ENCODE data around the gene TSPAN12. TPM values are rescaled to one million over a fixed set of nuclear protein-coding genes. Genes with fewer than 3 reads are reported as not detected.
A peak's percentile ranks its signal among the peaks of the same experiment; 100 is the strongest.

TSPAN12 gene
- polyA plus RNA-seq, 1 donor from 2014 or later = 2.2 TPM

DNA sequence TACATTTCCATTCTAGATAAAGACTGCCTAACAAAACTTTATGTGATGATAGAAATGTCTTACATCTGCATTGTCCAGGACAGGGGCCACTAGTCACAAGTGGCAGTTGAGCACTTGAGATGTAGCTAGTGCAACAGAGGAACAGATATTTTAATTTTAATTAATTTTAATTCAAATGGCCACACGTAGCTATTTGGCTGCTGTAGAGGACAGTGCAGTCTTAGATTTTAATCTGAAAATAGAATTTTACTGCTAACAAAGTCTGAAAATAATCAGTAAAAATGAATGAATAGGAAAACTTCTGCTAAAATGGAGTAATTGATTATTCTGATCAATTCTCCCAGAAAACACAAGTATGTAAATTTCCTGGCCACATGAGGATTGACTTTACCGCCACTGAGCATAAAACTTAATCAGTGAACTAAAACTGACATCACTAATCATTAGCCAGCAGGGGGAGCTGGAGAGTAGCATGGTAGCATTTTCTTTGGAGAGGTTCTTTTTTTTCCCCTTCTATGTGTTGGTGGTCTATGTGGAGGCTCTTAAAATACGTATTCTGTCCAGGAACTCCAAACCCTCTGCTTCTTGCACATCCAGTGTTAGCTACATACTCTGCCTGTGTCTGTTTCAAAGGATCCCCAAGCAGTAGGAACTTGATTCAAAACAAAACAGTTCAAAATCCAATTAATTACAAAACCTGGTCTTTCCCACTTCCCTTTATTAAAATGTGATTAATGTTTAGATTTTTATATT lies 52.1 kb downstream of the TSPAN12 start:
- no peak overlapping the region for H3K4me3 ChIP-seq (ENCODE audit: low read length)
- H3K4me2 ChIP-seq (ENCODE audit: low read length) = no peak overlapping the region
- no peaks in the 10 kb centered on the region for H4K20me1 ChIP-seq (ENCODE audit: insufficient read depth)
- no peak overlapping the region for H3K9ac ChIP-seq (ENCODE audit: low read length)
- no peaks in the 10 kb centered on the region for H3K36me3 ChIP-seq (ENCODE audit: insufficient read depth, low read length)
- no peaks in the 10 kb centered on the region for H3K79me2 ChIP-seq (replicated peaks; ENCODE audit: insufficient read depth, low read length)
- H3K27me3 ChIP-seq (ENCODE audit: insufficient read depth, low read depth, low read length) = no peaks in the 10 kb centered on the region
- no peaks in the 10 kb centered on the region for H3K9me2 ChIP-seq (ENCODE audit: insufficient read depth, low read length)
- no peak for TF ChIP-seq EP300 (conservative IDR thresholded peaks at IDR 0.05; ENCODE audit: poor library complexity, severe bottlenecking)
- TF ChIP-seq TAF1 (IDR thresholded peaks at IDR 0.05; ENCODE audit: low read depth) = no peak
- TF ChIP-seq, protein P1, sequence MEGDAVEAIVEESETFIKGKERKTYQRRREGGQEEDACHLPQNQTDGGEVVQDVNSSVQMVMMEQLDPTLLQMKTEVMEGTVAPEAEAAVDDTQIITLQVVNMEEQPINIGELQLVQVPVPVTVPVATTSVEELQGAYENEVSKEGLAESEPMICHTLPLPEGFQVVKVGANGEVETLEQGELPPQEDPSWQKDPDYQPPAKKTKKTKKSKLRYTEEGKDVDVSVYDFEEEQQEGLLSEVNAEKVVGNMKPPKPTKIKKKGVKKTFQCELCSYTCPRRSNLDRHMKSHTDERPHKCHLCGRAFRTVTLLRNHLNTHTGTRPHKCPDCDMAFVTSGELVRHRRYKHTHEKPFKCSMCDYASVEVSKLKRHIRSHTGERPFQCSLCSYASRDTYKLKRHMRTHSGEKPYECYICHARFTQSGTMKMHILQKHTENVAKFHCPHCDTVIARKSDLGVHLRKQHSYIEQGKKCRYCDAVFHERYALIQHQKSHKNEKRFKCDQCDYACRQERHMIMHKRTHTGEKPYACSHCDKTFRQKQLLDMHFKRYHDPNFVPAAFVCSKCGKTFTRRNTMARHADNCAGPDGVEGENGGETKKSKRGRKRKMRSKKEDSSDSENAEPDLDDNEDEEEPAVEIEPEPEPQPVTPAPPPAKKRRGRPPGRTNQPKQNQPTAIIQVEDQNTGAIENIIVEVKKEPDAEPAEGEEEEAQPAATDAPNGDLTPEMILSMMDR (IDR thresholded peaks at IDR 0.05; ENCODE audit: poor library complexity, severe bottlenecking) = peak; percentile 65
- no peak for TF ChIP-seq POLR2AphosphoS5 (IDR thresholded peaks at IDR 0.05)
- no peak for TF ChIP-seq MXI1 (conservative IDR thresholded peaks at IDR 0.05; ENCODE audit: poor library complexity, severe bottlenecking)
- TF ChIP-seq, protein P2, sequence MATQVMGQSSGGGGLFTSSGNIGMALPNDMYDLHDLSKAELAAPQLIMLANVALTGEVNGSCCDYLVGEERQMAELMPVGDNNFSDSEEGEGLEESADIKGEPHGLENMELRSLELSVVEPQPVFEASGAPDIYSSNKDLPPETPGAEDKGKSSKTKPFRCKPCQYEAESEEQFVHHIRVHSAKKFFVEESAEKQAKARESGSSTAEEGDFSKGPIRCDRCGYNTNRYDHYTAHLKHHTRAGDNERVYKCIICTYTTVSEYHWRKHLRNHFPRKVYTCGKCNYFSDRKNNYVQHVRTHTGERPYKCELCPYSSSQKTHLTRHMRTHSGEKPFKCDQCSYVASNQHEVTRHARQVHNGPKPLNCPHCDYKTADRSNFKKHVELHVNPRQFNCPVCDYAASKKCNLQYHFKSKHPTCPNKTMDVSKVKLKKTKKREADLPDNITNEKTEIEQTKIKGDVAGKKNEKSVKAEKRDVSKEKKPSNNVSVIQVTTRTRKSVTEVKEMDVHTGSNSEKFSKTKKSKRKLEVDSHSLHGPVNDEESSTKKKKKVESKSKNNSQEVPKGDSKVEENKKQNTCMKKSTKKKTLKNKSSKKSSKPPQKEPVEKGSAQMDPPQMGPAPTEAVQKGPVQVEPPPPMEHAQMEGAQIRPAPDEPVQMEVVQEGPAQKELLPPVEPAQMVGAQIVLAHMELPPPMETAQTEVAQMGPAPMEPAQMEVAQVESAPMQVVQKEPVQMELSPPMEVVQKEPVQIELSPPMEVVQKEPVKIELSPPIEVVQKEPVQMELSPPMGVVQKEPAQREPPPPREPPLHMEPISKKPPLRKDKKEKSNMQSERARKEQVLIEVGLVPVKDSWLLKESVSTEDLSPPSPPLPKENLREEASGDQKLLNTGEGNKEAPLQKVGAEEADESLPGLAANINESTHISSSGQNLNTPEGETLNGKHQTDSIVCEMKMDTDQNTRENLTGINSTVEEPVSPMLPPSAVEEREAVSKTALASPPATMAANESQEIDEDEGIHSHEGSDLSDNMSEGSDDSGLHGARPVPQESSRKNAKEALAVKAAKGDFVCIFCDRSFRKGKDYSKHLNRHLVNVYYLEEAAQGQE (IDR thresholded peaks at IDR 0.05; ENCODE audit: borderline replicate concordance) = no peak
- peak; percentile 55 for TF ChIP-seq RAD21 (conservative IDR thresholded peaks at IDR 0.05)
- peak; percentile 66 for TF ChIP-seq SMC3 (conservative IDR thresholded peaks at IDR 0.05; ENCODE audit: poor library complexity)
- TF ChIP-seq EZH2 (IDR thresholded peaks at IDR 0.05; ENCODE audit: borderline replicate concordance, insufficient read depth, low read length, poor library complexity, severe bottlenecking) = no peak
- H3F3A ChIP-seq (ENCODE audit: insufficient read depth, low read length, poor library complexity, severe bottlenecking) = no peaks in the 10 kb centered on the region
- H3K9me3 ChIP-seq (ENCODE audit: low read length) = no peaks in the 10 kb centered on the region
- H2AFZ ChIP-seq (ENCODE audit: low read depth, low read length) = no peak overlapping the region
- no peak overlapping the region for H3K27ac ChIP-seq (ENCODE audit: low read length)

DNA sequence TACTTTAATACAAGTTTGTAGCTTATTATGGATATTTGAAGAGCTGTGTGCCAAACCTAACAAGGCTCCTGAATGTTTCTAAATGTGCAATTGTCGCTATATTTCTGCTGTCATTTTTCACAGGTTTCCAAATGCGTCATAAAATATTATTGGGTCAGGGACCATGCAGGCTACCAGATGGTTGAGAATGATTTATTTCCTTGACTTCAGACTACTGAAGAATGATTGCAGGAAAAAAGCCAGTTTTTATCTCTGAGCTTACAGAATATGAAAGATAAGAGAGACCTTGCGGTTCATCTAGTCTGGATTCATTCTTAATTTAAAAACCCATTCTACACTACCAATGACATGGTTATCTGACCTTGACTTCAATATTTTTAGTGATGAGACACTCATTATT lies 55.2 kb downstream of the TSPAN12 start:
- Histone ChIP-seq H3K36me3 (ENCODE audit: insufficient read depth, low read length) (no peaks in the 10 kb centered on the region), H3F3A (ENCODE audit: insufficient read depth, low read length, poor library complexity, severe bottlenecking) (no peaks in the 10 kb centered on the region), H3K9ac (ENCODE audit: low read length) (no peak overlapping the region), H3K4me3 (ENCODE audit: low read length) (no peak overlapping the region), H3K4me2 (ENCODE audit: low read length) (no peak overlapping the region), H3K9me3 (ENCODE audit: low read length) (no peaks in the 10 kb centered on the region), H3K27me3 (ENCODE audit: insufficient read depth, low read depth, low read length) (no peaks in the 10 kb centered on the region), H3K27ac (ENCODE audit: low read length) (no peak overlapping the region), H2AFZ (ENCODE audit: low read depth, low read length) (no peak overlapping the region), H3K79me2 (replicated peaks; ENCODE audit: insufficient read depth, low read length) (no peaks in the 10 kb centered on the region), H3K9me2 (ENCODE audit: insufficient read depth, low read length) (no peaks in the 10 kb centered on the region), H4K20me1 (ENCODE audit: insufficient read depth) (no peaks in the 10 kb centered on the region)
- TF ChIP-seq MXI1 (conservative IDR thresholded peaks at IDR 0.05; ENCODE audit: poor library complexity, severe bottlenecking) = no peak
- TF ChIP-seq, protein P1 (IDR thresholded peaks at IDR 0.05; ENCODE audit: poor library complexity, severe bottlenecking) = no peak
